Glutamatergic neuron (in vitro differentiated cells): ENCODE results near the gene MAML1. TPM values are rescaled to one million over a fixed set of nuclear protein-coding genes. Genes with fewer than 3 reads are reported as not detected.
"Not testable (repeated sequence)": the region's sequence is repeated elsewhere in the genome, so short reads cannot be mapped to it uniquely, and the experiment has no call there.

Source experiments
- DNase-seq: peaks from one replicate; pipeline ENCODE4 v3.0.0; 2022
- H3K27ac Mint-ChIP-seq: one replicate; pipeline ENCODE4 v1.8.0; 2020; ENCODE audit warnings: mild to moderate bottlenecking, mixed read lengths, inconsistent platforms; ENCODE audit not compliant: unreplicated experiment
- H3K27me3 Mint-ChIP-seq: one replicate; pipeline ENCODE4 v1.8.0; 2020; ENCODE audit warnings: mild to moderate bottlenecking, moderate library complexity, mixed read lengths, inconsistent platforms; ENCODE audit not compliant: unreplicated experiment
- H3K36me3 Mint-ChIP-seq: one replicate; pipeline ENCODE4 v1.8.0; 2020; ENCODE audit warnings: mild to moderate bottlenecking, mixed read lengths, inconsistent platforms; ENCODE audit not compliant: unreplicated experiment
- H3K4me1 Mint-ChIP-seq: one replicate; pipeline ENCODE4 v1.8.0; 2020; ENCODE audit warnings: mild to moderate bottlenecking, low read depth, mixed read lengths, inconsistent platforms; ENCODE audit not compliant: unreplicated experiment
- H3K4me3 Mint-ChIP-seq: one replicate; pipeline ENCODE4 v1.8.0; 2020; ENCODE audit warnings: mild to moderate bottlenecking, mixed read lengths, inconsistent platforms; ENCODE audit not compliant: unreplicated experiment
- H3K9me3 Mint-ChIP-seq: one replicate; pipeline ENCODE4 v1.8.0; 2020; ENCODE audit warnings: mild to moderate bottlenecking, moderate library complexity, mixed read lengths, inconsistent platforms; ENCODE audit not compliant: unreplicated experiment
- total RNA-seq: library from RNA; stranded (reverse); fragmentation: NEBNext Ultra II Directional; extraction: Animal tissue kit (Norgen Biotek cat#: 25700); gene quantifications from one replicate; pipeline ENCODE4 v1.2.1, GENCODE V29; 2021; ENCODE audit not compliant: unreplicated experiment
- TF ChIP-seq, protein P1 (sequence below): fragments of 200-600 bp; sonication (generic); IDR thresholded peaks from one replicate; pipeline ENCODE4 v1.5.0; 2021; ENCODE audit not compliant: partially characterized antibody, unreplicated experiment

The MAML1 gene
- total RNA-seq, 1 donor from 2014 or later: 30.0 TPM

- no peaks in the 10 kb centered on the region for H3K4me1 Mint-ChIP-seq
- H3K27me3 Mint-ChIP-seq: peaks cover 6% of the 10 kb centered on the region
- H3K36me3 Mint-ChIP-seq: no peaks in the 10 kb centered on the region
- TF ChIP-seq, protein P1, sequence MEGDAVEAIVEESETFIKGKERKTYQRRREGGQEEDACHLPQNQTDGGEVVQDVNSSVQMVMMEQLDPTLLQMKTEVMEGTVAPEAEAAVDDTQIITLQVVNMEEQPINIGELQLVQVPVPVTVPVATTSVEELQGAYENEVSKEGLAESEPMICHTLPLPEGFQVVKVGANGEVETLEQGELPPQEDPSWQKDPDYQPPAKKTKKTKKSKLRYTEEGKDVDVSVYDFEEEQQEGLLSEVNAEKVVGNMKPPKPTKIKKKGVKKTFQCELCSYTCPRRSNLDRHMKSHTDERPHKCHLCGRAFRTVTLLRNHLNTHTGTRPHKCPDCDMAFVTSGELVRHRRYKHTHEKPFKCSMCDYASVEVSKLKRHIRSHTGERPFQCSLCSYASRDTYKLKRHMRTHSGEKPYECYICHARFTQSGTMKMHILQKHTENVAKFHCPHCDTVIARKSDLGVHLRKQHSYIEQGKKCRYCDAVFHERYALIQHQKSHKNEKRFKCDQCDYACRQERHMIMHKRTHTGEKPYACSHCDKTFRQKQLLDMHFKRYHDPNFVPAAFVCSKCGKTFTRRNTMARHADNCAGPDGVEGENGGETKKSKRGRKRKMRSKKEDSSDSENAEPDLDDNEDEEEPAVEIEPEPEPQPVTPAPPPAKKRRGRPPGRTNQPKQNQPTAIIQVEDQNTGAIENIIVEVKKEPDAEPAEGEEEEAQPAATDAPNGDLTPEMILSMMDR: no peak
- no peak overlapping the region for H3K4me3 Mint-ChIP-seq
- H3K9me3 Mint-ChIP-seq: peaks cover 2% of the 10 kb centered on the region
- no peak overlapping the region for H3K27ac Mint-ChIP-seq
- DNase-seq: no peak
Measured at GRCh38 chr5:179788193-179788854, 55.7 kb downstream of the MAML1 start.

GRCh38 chr5:179789278-179789677, 56.7 kb downstream of the MAML1 start:
- not testable (repeated sequence) for H3K27me3 Mint-ChIP-seq, H3K36me3 Mint-ChIP-seq, H3K9me3 Mint-ChIP-seq, H3K27ac Mint-ChIP-seq, H3K4me1 Mint-ChIP-seq, DNase-seq, H3K4me3 Mint-ChIP-seq

- TF ChIP-seq, protein P1: no peak
- Mint-ChIP-seq H3K4me3 (no peak overlapping the region), H3K4me1 (no peaks in the 10 kb centered on the region), H3K36me3 (peaks cover 4% of the 10 kb centered on the region), H3K27me3 (peaks cover 9% of the 10 kb centered on the region), H3K9me3 (peaks cover 6% of the 10 kb centered on the region), H3K27ac (no peak overlapping the region)
- no peak for DNase-seq
Measured at GRCh38 chr5:179791881-179792611, 59.4 kb downstream of the MAML1 start.

- TF ChIP-seq, protein P1: no peak
- DNase-seq: no peak
- Mint-ChIP-seq H3K27me3 (peaks cover 10% of the 10 kb centered on the region), H3K36me3 (peaks cover 5% of the 10 kb centered on the region), H3K4me1 (no peaks in the 10 kb centered on the region), H3K4me3 (no peak overlapping the region), H3K9me3 (peaks cover 6% of the 10 kb centered on the region), H3K27ac (no peak overlapping the region)
Measured at GRCh38 chr5:179792612-179793467, 60.2 kb downstream of the MAML1 start.

GRCh38 chr5:179793468-179794139, 61.0 kb downstream of the MAML1 start, which contains the start of gene LTC4S:
Gene LTC4S, plus strand, starts transcription at chr5:179793986. Its CDS starts 95 bp downstream, at chr5:179794081.
- DNase-seq: no peak
- H3K9me3 Mint-ChIP-seq: peaks cover 6% of the 10 kb centered on the region
- peaks cover 5% of the 10 kb centered on the region for H3K36me3 Mint-ChIP-seq
- TF ChIP-seq, protein P1: no peak
- no peak within 1 kb of the TSS for H3K27ac Mint-ChIP-seq
- H3K27me3 Mint-ChIP-seq: peaks cover 10% of the 10 kb centered on the region
- H3K4me1 Mint-ChIP-seq: no peaks in the 10 kb centered on the region
- peak within 1 kb of the TSS; percentile 46 for H3K4me3 Mint-ChIP-seq
